CD4-positive, alpha-beta memory T cell (primary cell): ENCODE results near the gene KCNJ5. TPM values are rescaled to one million over a fixed set of nuclear protein-coding genes. Genes with fewer than 3 reads are reported as not detected.

Experiments
- CTCF ChIA-PET: fragments of 350-600 bp; sonication (Branson Sonifier 250); formaldehyde crosslinking; loops from one replicate; lab custom pipeline; 2021; ENCODE audit warnings: inconsistent platforms; ENCODE audit not compliant: partially characterized antibody; lab: Charles Lee
- POLR2A ChIA-PET: fragments of 350-600 bp; sonication (Branson Sonifier 250); formaldehyde crosslinking; loops from one replicate; lab custom pipeline; 2021; ENCODE audit not compliant: partially characterized antibody; lab: Charles Lee
- DNase-seq, 5 donors: peaks; one replicate each; pipeline versions ENCODE4 v3.0.0 to v3.0.0-alpha.2; 2020 to 2022; ENCODE audit warnings: mixed read lengths in 1 of 5
- H3K27ac ChIP-seq: one replicate; pipeline ENCODE4 v1.7.0; 2013; ENCODE audit warnings: low read depth, low read length
- H3K27me3 ChIP-seq: 2 replicates; pipeline ENCODE4 v1.7.0; 2013; ENCODE audit warnings: mild to moderate bottlenecking, low read length, moderate library complexity; ENCODE audit not compliant: insufficient read depth
- H3K36me3 ChIP-seq: 2 replicates; pipeline ENCODE4 v1.7.0; 2013; ENCODE audit warnings: mild to moderate bottlenecking, low read length, moderate library complexity; ENCODE audit not compliant: insufficient read depth
- H3K4me1 ChIP-seq: 2 replicates; pipeline ENCODE4 v1.7.0; 2013; ENCODE audit warnings: mild to moderate bottlenecking, low read length, moderate library complexity; ENCODE audit not compliant: insufficient read depth
- H3K4me3 ChIP-seq, 2 donors: one replicate each; pipeline ENCODE4 v1.7.0; 2013; ENCODE audit warnings: low read length in 2 of 2, mild to moderate bottlenecking in 1 of 2
- H3K9me3 ChIP-seq, 2 donors: one replicate each; pipeline ENCODE4 v1.7.0; 2013; ENCODE audit warnings: low read length in 2 of 2, control low read depth in 1 of 2; ENCODE audit not compliant: control insufficient read depth in 1 of 2
- H3K27ac Mint-ChIP-seq, 7 donors: one replicate each; pipeline ENCODE4 v1.8.0; 2020 to 2021; ENCODE audit warnings: mixed read lengths in 7 of 7, mild to moderate bottlenecking in 6 of 7, inconsistent platforms in 3 of 7, moderate library complexity in 3 of 7
- H3K27me3 Mint-ChIP-seq, 2 donors: one replicate each; pipeline ENCODE4 v1.8.0; 2020 to 2021; ENCODE audit warnings: mixed read lengths in 2 of 2
- H3K36me3 Mint-ChIP-seq, 2 donors: one replicate each; pipeline ENCODE4 v1.8.0; 2020 to 2021; ENCODE audit warnings: mixed read lengths in 2 of 2, inconsistent platforms in 1 of 2, mild to moderate bottlenecking in 1 of 2
- H3K4me1 Mint-ChIP-seq, 4 donors: one replicate each; pipeline ENCODE4 v1.8.0; 2020 to 2021; ENCODE audit warnings: mixed read lengths in 4 of 4, mild to moderate bottlenecking in 1 of 4
- H3K4me3 Mint-ChIP-seq, 8 donors: one replicate each; pipeline ENCODE4 v1.8.0; 2020 to 2021; ENCODE audit warnings: mixed read lengths in 8 of 8, mild to moderate bottlenecking in 7 of 8, moderate library complexity in 6 of 8, inconsistent platforms in 3 of 8
- H3K9me3 Mint-ChIP-seq, 8 donors: one replicate each; pipeline ENCODE4 v1.8.0; 2020 to 2021; ENCODE audit warnings: mixed read lengths in 8 of 8, mild to moderate bottlenecking in 5 of 8, inconsistent platforms in 3 of 8, moderate library complexity in 1 of 8
- intact Hi-C: fragments of 100-400 bp; cut with micrococcal nuclease; formaldehyde crosslinking; loops from one replicate; pipeline ENCODE4 v1.15.1; 2023
- polyA plus RNA-seq, 2 donors: library from polyadenylated mRNA; unstranded; fragments of 300-500 nt; fragmentation: Illumina TruSeq; gene quantifications; one replicate each; pipeline ENCODE4 v1.2.3, GENCODE V29; 2021
- total RNA-seq, 2 experiments: library from RNA; stranded (reverse); gene quantifications; one replicate each; pipeline ENCODE4 v1.2.3, GENCODE V29; 2021

Gene KCNJ5
- total RNA-seq (under 1 TPM; 0.23 to 0.33 TPM), polyA plus RNA-seq (not detected)

DNA sequence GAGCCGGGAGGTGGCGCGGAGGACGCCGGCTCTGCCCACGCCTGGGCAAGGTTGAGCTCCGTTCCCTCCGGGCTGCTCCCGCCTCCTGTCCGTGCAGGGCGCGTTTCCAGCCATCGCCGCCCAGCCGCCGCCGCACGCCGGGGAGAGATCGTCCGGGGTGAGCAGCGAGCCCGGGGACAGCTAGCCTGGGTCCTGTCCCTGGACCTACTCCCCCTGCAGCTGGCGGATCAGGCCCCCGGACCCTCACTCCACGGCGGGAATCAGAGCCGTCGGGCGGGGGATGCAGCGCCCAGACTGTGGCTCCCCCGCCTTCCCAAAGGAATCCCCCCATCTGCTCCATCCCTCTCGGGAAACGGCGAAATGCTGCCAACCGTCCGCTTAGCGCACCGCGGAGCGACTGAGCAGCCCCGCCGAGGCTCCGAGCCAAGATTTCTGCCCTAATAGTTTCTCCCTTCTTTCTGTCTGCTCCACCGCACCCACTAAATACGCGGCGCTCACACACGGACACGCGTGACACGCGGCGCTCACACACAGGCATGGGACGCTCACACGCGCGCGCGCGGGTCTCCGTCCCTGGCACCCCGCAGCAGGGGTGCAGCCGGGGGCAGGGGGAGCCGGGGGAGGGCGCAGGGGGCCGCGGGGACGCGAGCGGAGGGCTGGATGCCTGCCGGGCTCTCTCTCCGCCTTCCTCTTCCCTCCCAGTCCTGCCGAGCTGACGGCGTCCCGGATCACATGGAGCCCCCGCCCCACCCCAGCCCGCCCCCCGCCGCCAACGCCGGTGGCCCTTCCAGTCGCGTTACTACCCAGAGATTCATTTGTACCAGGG, at the start of gene KCNJ5:
TSS of gene KCNJ5 (plus strand) at position 814 of the 826 bp plus-strand sequence. CDS start 19,918 bp downstream, outside the sequence.
- Mint-ChIP-seq H3K4me1 (peaks cover 5 to 24% (median 11%) of the 10 kb centered on the region in 4 donors), H3K9me3 (peaks cover 0 to 2% (median 0%) of the 10 kb centered on the region in 8 donors), H3K36me3 (no peaks in the 10 kb centered on the region), H3K4me3 (peak within 1 kb of the TSS; percentile 74 to 92 (median 84)), H3K27me3 (peaks cover 31 to 43% of the 10 kb centered on the region in 2 donors), H3K27ac (peak within 1 kb of the TSS in 1 of 7 donors; percentile 81)
- no peaks in the 10 kb centered on the region for H3K36me3 ChIP-seq
- ChIA-PET CTCF (interaction anchor here (1.0 to 4.3 kb wide), 4 partner anchors 9 to 66 kb away, joined by 3 to 18 read pairs (median 9); no protein-coding TSS in a partner anchor), POLR2A (interaction anchor here (0.8 kb wide), 1 partner anchor 9 kb away, joined by 3 read pairs; no protein-coding TSS in a partner anchor)
- intact Hi-C loops: no loop called here
- H3K27ac ChIP-seq: no peak within 1 kb of the TSS
- peaks cover 25% of the 10 kb centered on the region for H3K27me3 ChIP-seq
- no peak within 1 kb of the TSS for H3K4me3 ChIP-seq
- DNase-seq: peak in 2 of 5 donors; percentile 17 to 26
- H3K9me3 ChIP-seq: no peaks in the 10 kb centered on the region
- peaks cover 12% of the 10 kb centered on the region for H3K4me1 ChIP-seq

DNA sequence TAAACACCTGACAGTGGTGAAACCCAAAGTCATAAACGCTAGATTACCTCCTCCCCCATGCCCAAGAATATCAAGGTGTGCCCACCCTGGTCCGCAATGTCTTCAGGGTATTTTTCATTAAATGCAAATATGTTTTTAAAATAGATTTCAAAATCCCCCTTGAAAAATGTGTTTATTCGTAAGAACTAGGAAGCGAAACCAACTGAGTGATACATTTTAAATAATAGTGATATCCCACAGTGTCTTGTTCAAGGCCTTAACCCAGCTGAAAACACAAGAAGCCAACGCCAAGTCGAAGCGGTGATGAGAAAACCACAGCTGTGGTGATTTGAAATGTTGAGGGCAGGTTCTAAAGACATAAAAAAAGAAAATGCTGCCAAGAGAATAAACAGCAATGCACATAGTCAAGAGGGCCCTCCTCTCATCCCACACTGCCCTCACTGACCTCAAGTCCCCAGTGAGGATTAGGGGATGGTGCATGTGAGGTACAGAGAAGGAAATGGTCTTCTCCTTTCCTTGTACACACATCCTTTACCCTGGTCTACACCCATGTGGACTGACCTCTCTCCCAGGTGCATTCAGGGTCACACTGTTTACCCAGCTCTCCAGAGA, 49.6 kb upstream of the KCNJ5 start:
- no peaks in the 10 kb centered on the region for H3K9me3 ChIP-seq
- ChIA-PET CTCF (interaction anchor here (1.1 to 4.0 kb wide), 6 partner anchors 8 to 809 kb away, joined by 4 to 27 read pairs (median 5); no protein-coding TSS in a partner anchor), POLR2A (interaction anchor here (1.4 to 2.4 kb wide), 2 partner anchors 11 to 148 kb away, joined by 6 to 8 read pairs; partner anchors contain the start of gene FLI1)
- H3K4me3 Mint-ChIP-seq: peak overlapping the region in 7 of 8 donors; percentile 25 to 75 (median 59)
- no peaks in the 10 kb centered on the region for H3K27me3 ChIP-seq
- peaks cover 0 to 4% (median 0%) of the 10 kb centered on the region in 8 donors for H3K9me3 Mint-ChIP-seq
- H3K4me3 ChIP-seq: no peak overlapping the region
- peaks cover 0 to 3% of the 10 kb centered on the region in 2 donors for H3K36me3 Mint-ChIP-seq
- intact Hi-C loops: loop anchor here (5.0 kb wide), 1 partner anchor 789 kb away; no protein-coding TSS in a partner anchor
- no peaks in the 10 kb centered on the region for H3K36me3 ChIP-seq
- H3K4me1 ChIP-seq: peaks cover 99% of the 10 kb centered on the region
- H3K27me3 Mint-ChIP-seq: no peaks in the 10 kb centered on the region
- H3K27ac Mint-ChIP-seq: peak overlapping the region; percentile 86 to 95 (median 87)
- H3K4me1 Mint-ChIP-seq: peaks cover 72 to 100% (median 90%) of the 10 kb centered on the region in 4 donors
- H3K27ac ChIP-seq: no peak overlapping the region
- peak in 4 of 5 donors; percentile 35 to 48 (median 40) for DNase-seq

DNA sequence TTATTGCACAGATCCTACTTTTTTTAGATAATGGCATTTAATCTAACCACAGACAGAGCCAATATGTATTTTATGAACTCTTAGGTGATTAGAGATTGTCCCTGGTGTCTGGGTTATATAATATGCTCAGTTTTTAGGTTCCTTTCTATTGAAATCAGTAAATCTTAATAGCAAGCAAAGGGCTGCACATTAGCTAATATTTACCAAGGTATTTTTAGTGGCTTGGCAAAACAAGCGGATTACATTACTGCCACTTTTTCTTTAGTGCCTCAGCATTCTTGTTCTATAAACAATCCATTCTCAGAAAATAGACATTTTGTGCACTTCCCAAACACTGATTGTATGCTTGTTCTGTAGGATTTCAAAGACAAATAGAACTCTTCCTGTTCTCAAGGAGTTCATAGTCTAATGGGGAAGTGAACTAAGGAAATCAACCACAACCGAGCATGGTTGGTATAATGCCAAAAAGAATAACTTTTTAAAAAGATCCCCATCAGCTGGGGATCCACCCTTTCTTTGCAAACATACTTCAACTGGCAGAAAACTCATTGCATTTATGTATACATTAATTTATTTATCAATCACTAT, 47.9 kb upstream of the KCNJ5 start:
- H3K27ac ChIP-seq: no peak overlapping the region
- Mint-ChIP-seq H3K4me1 (peaks cover 60 to 90% (median 81%) of the 10 kb centered on the region in 4 donors), H3K27me3 (no peaks in the 10 kb centered on the region), H3K4me3 (peak overlapping the region in 3 of 8 donors; percentile 10 to 57 (median 28)), H3K27ac (peak overlapping the region in 3 of 7 donors; percentile 15 to 89 (median 87)), H3K9me3 (peaks cover 0 to 2% (median 0%) of the 10 kb centered on the region in 8 donors), H3K36me3 (peaks cover 0 to 3% of the 10 kb centered on the region in 2 donors)
- ChIA-PET POLR2A (interaction anchor here (1.6 to 2.2 kb wide), 2 partner anchors 11 to 804 kb away, joined by 4 to 7 read pairs; no protein-coding TSS in a partner anchor), CTCF (interaction anchor here (1.1 to 7.5 kb wide), 5 partner anchors 13 to 685 kb away, joined by 4 to 145 read pairs (median 6); no protein-coding TSS in a partner anchor)
- H3K4me1 ChIP-seq: peaks cover 87% of the 10 kb centered on the region
- intact Hi-C loops: loop anchor here (5.0 kb wide), 1 partner anchor 791 kb away; no protein-coding TSS in a partner anchor
- H3K36me3 ChIP-seq: no peaks in the 10 kb centered on the region
- no peak overlapping the region for H3K4me3 ChIP-seq
- H3K9me3 ChIP-seq: no peaks in the 10 kb centered on the region
- no peaks in the 10 kb centered on the region for H3K27me3 ChIP-seq
- no peak for DNase-seq

DNA sequence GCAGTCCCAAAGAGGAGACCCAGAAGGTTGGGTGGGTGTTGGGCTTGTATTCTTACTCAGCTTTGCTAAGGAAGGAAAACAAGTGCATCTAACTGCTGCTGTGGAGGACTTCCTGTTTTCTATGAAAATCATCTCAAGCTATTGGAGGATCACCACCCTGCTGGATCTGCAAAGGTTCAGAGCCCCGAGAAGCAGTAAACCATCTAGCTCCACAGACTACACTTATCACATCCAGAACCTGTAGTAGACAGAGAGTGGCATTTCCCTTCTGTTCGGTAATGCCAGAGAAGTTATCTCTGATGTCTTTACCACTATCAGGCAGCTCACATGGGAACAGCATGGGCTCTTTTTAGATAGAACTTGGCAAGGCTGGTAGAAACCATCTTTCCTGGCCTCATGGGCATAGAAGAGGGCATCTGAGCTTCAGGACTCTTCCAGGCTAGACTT, 45.8 kb upstream of the KCNJ5 start:
- DNase-seq: peak in 3 of 5 donors; percentile 29 to 31 (median 30)
- Mint-ChIP-seq H3K4me3 (peak overlapping the region in 7 of 8 donors; percentile 27 to 73 (median 66)), H3K27me3 (no peaks in the 10 kb centered on the region), H3K9me3 (no peaks in the 10 kb centered on the region), H3K27ac (peak overlapping the region; percentile 78 to 93 (median 83)), H3K36me3 (no peaks in the 10 kb centered on the region), H3K4me1 (peaks cover 50 to 78% (median 69%) of the 10 kb centered on the region in 4 donors)
- peak overlapping the region; percentile 36 for H3K27ac ChIP-seq
- no peaks in the 10 kb centered on the region for H3K36me3 ChIP-seq
- H3K9me3 ChIP-seq: no peaks in the 10 kb centered on the region
- POLR2A ChIA-PET: interaction anchor here (0.6 to 3.7 kb wide), 16 partner anchors 9 to 807 kb away, joined by 3 to 27 read pairs (median 4); partner anchors contain the start of gene FLI1
- no peak overlapping the region for H3K4me3 ChIP-seq
- no peaks in the 10 kb centered on the region for H3K27me3 ChIP-seq
- intact Hi-C loops: loop anchor here (1.0 to 5.0 kb wide), 4 partner anchors 213 to 808 kb away; no protein-coding TSS in a partner anchor
- H3K4me1 ChIP-seq: peaks cover 71% of the 10 kb centered on the region
- CTCF ChIA-PET: interaction anchor here (0.9 to 7.5 kb wide), 16 partner anchors 10 to 808 kb away, joined by 3 to 145 read pairs (median 5); no protein-coding TSS in a partner anchor

DNA sequence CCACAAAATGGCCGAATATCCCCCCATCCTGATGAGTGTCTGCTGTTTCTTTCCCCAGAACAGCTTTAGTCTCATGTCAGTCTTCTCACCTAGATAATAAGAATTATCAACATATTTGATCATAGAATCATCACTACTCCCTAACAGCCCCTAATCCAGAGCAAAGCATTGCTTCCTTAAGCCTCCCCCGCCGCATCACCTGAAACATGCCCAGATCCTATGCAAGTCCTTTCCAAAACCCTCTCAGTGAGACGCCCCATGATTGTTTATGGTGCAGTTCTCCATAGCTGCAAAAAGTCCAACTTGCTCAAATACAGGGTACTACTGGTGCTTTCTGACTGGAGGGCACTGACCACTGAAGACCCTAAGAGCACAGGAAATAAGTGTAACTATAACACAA, 44.2 kb upstream of the KCNJ5 start:
- Histone ChIP-seq H3K4me1 (peaks cover 55% of the 10 kb centered on the region), H3K36me3 (no peaks in the 10 kb centered on the region), H3K27me3 (no peaks in the 10 kb centered on the region), H3K9me3 (no peaks in the 10 kb centered on the region), H3K27ac (no peak overlapping the region), H3K4me3 (no peak overlapping the region)
- ChIA-PET POLR2A (interaction anchor here (1.1 to 3.7 kb wide), 2 partner anchors 9 to 16 kb away, joined by 5 to 27 read pairs; no protein-coding TSS in a partner anchor), CTCF (interaction anchor here (1.2 to 7.5 kb wide), 9 partner anchors 9 to 689 kb away, joined by 3 to 145 read pairs (median 5); no protein-coding TSS in a partner anchor)
- H3K9me3 Mint-ChIP-seq: no peaks in the 10 kb centered on the region
- peak overlapping the region in 4 of 7 donors; percentile 0 to 68 (median 3) for H3K27ac Mint-ChIP-seq
- H3K27me3 Mint-ChIP-seq: no peaks in the 10 kb centered on the region
- H3K36me3 Mint-ChIP-seq: no peaks in the 10 kb centered on the region
- DNase-seq: no peak
- no peak overlapping the region for H3K4me3 Mint-ChIP-seq
- intact Hi-C loops: loop anchor here (5.0 kb wide), 3 partner anchors 215 to 810 kb away; no protein-coding TSS in a partner anchor
- H3K4me1 Mint-ChIP-seq: peaks cover 39 to 62% (median 55%) of the 10 kb centered on the region in 4 donors
